Ishikawa (cell line): Measurements from ENCODE around the gene ACSM3.

ENCODE experiments used
- CREB1 ChIP-seq: IDR thresholded peaks from 2 replicates; pipeline ENCODE4 v1.6.1; 2012; ENCODE audit warnings: low read depth
- EP300 ChIP-seq: IDR thresholded peaks from 2 replicates; pipeline ENCODE4 v1.6.1; 2012; ENCODE audit warnings: borderline replicate concordance
- RAD21 ChIP-seq: IDR thresholded peaks from 2 replicates; pipeline ENCODE4 v1.6.1; 2012; ENCODE audit warnings: low read depth
- TF ChIP-seq, protein P1 (sequence below): IDR thresholded peaks from 2 replicates; pipeline ENCODE4 v1.6.1; 2012; ENCODE audit warnings: low read depth, mild to moderate bottlenecking
- TF ChIP-seq, protein P2 (sequence below): IDR thresholded peaks from 2 replicates; pipeline ENCODE4 v1.6.1; 2012

DNA sequence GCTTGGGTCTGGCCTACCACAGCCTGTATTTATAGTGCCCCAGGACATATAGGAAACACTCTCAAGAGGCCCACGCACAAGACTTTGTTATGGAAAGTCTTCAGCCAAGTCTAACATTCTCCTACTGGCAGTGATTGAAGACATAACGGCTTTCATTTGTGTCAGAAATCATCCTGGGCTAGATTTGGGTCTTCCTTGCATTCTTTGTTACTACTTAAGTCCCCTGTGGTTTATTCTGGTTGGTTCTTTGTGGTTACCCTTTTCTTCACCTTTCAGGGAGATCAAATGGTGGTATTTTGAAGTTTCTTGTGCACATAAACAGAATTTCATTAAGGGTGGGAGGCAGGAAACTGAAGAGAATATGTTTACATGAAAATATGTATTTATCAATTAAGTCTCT lies 80.2 kb downstream of the ACSM3 start:
- TF ChIP-seq RAD21 = no peak
- no peak for TF ChIP-seq EP300
- TF ChIP-seq CREB1 = no peak
- TF ChIP-seq, protein P1, sequence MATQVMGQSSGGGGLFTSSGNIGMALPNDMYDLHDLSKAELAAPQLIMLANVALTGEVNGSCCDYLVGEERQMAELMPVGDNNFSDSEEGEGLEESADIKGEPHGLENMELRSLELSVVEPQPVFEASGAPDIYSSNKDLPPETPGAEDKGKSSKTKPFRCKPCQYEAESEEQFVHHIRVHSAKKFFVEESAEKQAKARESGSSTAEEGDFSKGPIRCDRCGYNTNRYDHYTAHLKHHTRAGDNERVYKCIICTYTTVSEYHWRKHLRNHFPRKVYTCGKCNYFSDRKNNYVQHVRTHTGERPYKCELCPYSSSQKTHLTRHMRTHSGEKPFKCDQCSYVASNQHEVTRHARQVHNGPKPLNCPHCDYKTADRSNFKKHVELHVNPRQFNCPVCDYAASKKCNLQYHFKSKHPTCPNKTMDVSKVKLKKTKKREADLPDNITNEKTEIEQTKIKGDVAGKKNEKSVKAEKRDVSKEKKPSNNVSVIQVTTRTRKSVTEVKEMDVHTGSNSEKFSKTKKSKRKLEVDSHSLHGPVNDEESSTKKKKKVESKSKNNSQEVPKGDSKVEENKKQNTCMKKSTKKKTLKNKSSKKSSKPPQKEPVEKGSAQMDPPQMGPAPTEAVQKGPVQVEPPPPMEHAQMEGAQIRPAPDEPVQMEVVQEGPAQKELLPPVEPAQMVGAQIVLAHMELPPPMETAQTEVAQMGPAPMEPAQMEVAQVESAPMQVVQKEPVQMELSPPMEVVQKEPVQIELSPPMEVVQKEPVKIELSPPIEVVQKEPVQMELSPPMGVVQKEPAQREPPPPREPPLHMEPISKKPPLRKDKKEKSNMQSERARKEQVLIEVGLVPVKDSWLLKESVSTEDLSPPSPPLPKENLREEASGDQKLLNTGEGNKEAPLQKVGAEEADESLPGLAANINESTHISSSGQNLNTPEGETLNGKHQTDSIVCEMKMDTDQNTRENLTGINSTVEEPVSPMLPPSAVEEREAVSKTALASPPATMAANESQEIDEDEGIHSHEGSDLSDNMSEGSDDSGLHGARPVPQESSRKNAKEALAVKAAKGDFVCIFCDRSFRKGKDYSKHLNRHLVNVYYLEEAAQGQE = no peak
- TF ChIP-seq, protein P2, sequence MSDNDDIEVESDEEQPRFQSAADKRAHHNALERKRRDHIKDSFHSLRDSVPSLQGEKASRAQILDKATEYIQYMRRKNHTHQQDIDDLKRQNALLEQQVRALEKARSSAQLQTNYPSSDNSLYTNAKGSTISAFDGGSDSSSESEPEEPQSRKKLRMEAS = no peak
